ENCODE measurements around the gene CSTA.

The CSTA gene, protein sequence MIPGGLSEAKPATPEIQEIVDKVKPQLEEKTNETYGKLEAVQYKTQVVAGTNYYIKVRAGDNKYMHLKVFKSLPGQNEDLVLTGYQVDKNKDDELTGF

DNA sequence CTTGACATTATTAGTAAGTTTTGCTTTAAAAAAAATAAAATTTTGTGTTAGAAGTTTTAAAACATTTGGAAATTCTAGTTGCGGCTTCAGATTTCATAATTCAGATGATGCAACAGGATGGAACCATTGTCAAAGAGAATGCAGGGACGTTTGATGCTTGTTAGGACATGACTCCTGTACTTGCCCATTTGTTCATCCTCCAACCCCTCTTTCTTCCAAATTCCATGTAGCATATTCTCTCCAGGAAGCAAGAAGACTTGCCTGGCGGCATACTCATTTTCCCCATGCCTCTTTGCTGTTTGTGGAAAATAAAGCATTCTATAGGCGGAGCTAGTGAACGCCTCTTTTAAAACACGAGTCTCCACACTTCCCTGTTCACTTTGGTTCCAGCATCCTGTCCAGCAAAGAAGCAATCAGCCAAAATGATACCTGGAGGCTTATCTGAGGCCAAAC lies at the start of gene CSTA:
Gene CSTA (plus strand): TSS at position 378 of the 453 bp plus-strand sequence. CDS start 45 bp downstream, at position 423.
- DNase-seq, result no peak

- DNase-seq, result no peak
Measured at GRCh38 chr3:122281891-122282290, 43.2 kb upstream of the CSTA start.

GRCh38 chr3:122283796-122284445 lies 41.1 kb upstream of the CSTA start:
- no peak for DNase-seq

GRCh38 chr3:122284486-122284885 lies 40.6 kb upstream of the CSTA start:
- DNase-seq, result no peak

DNA sequence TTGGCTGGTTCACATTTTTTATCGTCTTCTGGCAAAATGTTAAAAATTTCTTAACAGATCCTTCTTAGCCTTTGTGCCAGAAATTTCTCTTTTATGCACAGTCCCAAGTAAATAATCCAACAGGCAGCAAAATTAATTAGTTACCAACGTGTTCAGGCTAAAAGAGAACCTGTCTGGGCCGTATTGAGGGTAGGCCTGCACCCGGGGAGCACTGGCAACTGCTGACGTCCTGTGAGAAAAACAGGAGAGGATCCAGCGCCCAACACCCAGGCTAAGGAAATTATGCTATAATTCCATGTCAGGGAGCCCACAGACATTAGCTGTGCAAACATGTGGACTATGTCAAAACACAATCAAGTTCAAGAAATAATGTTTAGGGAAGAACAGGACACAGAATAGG lies 30.7 kb upstream of the CSTA start:
- DNase-seq, result no peak

- DNase-seq, result no peak
Measured at GRCh38 chr3:122295266-122296062, 29.6 kb upstream of the CSTA start.

DNA sequence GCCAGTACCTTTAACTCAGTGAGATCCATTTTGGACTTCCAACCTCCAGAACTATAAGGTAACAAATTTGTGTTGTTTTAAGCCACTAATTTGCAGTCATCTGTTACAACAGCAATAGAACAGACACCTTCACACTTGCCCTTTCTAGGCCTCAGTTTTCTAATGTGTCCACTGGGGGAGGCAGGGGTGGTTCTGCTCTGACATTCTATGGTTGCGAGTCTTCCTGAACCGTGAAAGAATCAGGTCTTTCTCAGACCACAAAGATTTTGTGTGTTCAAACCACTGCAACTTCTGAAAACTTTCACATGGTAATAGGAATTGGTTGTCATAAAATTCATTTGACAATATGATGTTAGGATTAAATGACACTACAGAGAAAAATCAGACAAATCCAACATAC lies 26.8 kb upstream of the CSTA start:
- DNase-seq, result no peak

DNA sequence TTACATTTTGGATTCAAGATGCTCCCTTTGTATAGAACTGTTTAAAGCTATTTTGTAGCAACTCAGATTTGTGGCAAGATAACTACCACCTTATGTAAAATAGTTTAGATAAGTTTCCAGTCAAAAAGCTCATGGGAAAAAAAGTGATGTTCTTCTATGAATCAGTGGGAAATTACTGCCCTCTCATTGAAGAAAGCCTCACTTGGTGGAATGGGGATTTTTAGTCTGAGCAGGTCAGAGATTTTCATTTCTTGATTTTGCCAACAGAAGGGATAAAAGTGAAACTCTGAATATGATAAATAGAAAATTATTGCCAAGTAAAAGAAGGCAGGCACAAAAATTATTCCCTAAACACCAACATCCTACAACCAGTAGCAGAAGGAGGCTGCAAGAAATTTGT lies 25.8 kb upstream of the CSTA start:
- no peak for DNase-seq

GRCh38 chr3:122299872-122300460 lies 25.1 kb upstream of the CSTA start:
- no peak for DNase-seq

GRCh38 chr3:122301063-122301462 lies 24.0 kb upstream of the CSTA start:
- no peak for DNase-seq

DNA sequence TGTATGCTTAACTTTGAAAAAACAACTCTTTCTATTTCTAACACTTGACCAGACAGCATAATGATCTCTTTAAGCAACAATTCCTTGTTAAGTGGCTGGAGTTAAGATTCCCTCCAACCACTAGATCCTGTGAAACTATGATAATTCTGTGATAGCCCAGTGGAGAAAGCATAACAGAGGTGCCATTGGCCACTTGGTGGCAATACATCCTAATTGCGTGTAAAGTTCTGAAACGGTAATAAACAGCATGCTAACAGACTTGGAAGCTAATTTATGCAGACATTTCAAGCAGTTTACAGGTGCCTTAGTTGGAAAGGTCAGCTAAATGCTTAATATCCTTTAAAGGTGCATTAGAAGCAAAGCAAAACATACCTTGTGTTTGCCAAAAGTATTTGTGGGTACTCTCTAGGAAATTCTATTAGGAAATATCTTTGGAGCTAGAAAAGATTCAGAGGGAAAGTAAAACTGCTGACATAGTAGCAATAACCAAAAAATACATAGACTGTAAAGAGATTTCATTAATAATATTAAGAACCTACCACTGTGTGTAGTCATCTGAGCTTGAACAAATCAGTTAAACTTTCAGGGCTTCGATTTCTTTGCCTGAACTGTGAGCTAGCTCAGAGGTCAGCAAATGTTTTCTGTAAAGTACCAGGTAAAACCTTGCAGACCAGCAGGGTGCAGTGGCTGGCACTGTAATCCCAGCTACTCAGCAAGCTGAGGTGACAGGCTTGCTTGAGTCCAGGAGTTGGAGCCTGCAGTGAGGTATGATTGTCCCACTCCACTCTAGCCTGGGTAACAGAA lies 19.0 kb upstream of the CSTA start:
- no peak for DNase-seq

- no peak for DNase-seq
Measured at GRCh38 chr3:122306622-122306953, 18.5 kb upstream of the CSTA start.

DNA sequence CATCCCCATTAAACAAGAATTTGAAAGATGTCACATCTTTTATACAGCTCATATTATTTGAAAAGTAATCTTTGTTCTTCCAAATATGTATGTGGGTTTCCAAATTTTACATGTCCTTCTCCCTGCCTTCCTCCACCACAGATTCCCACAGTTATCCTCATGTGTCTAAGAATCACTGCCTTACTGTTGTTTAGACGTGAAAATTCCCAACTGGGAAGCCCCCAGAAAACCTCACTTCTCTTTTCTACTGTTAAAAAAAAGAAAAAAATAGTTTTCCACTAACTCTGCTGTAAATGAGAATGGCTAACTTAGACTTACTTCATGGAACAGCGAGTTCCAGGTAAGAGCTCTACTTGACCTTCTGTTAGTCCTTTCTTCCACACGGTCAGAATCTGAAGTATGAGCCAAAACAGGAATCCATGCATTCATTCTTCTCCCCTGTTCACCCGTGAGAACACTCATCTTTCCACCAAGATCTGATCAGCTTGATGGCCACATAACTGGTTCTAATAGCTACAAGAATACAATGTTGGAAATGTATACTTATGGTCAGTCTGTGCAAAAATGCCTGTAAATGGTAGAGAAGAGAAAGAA lies 17.9 kb upstream of the CSTA start:
- no peak for DNase-seq

- no peak for DNase-seq
Measured at GRCh38 chr3:122307976-122308375, 17.1 kb upstream of the CSTA start.

DNA sequence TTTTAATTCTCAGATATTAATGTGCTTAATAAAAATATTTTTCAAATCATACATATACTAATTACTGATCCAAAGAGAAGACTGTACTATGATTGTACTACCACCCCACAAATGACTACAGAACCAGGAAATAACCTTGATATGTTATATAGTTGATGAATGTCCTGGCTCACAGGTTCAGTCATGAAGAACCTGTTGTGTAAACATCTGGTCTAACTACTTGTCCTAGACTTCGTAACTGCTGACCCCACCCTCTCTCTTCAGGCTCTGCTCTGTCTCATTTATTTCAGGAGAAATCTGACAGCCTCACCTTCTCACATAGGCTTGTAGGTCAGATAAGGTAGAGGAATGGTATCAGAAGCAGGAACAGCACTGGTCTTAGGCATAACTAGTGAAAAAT lies 14.7 kb upstream of the CSTA start:
- DNase-seq, result no peak

GRCh38 chr3:122312826-122313225 lies 12.2 kb upstream of the CSTA start:
- DNase-seq, result no peak

GRCh38 chr3:122313281-122313680 lies 11.8 kb upstream of the CSTA start:
- DNase-seq, result no peak

GRCh38 chr3:122314228-122314876 lies 10.7 kb upstream of the CSTA start:
- no peak for DNase-seq

DNA sequence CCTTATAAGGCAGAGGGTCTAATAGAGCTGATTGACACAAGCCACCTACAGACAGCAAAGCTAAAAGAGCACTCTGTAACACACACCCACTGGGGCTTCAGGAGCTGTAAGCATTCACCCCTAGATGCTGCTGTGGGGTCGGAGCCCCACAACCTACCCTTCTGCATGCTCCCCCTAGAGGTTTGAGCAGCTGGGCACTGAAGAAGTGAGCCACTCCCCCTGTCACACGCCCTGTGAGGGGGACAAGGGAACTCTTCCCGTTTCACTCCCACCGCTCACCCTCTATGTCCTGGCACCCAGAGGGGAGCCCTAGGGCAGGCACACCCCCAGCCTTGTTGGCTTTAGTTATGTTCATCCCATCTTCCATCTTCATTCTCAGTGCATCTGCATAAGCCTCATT lies 9.4 kb upstream of the CSTA start:
- DNase-seq, result no peak

DNA sequence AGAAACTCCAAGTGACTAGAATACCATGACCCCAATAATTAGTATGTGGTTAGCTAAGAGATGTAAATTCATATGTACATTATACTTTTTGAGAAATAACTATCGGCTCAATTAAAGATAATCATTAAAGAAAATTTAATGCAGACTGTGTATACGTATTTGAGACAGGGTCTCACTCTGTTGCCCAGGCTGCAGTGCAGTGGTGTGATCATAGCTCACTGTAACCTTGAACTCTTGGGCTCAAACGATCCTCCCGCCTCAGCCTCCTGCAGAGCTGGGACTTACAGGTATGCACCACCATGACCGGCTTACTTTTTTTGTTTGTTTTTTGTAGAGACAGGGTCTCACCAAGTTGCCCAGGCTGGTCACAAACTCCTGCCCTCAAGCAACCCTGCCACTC lies 8.7 kb upstream of the CSTA start:
- no peak for DNase-seq

- no peak for DNase-seq
Measured at GRCh38 chr3:122318620-122319019, 6.4 kb upstream of the CSTA start.

All from KG1 (cell line).